Stimulated activated CD8-positive, alpha-beta memory T cell treated with anti-CD3 and anti-CD28 coated beads, Interleukin-15, amount 100 ng/mL, for 24 hours (primary cell): ENCODE data around the gene WASHC3.
"Not testable (repeated sequence)": the region's sequence is repeated elsewhere in the genome, so short reads cannot be mapped to it uniquely, and the experiment has no call there.

Source experiments
- DNase-seq: peaks from one replicate; pipeline ENCODE4 v3.0.0-alpha.2; 2020; ENCODE audit warnings: low read depth

Gene WASHC3, protein sequence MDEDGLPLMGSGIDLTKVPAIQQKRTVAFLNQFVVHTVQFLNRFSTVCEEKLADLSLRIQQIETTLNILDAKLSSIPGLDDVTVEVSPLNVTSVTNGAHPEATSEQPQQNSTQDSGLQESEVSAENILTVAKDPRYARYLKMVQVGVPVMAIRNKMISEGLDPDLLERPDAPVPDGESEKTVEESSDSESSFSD

GRCh38 chr12:102061560-102062418 is at the start of gene WASHC3:
WASHC3 (minus strand) TSS chr12:102061991; CDS start chr12:102061962, 29 bp downstream.
- peak; percentile 79 for DNase-seq

DNA sequence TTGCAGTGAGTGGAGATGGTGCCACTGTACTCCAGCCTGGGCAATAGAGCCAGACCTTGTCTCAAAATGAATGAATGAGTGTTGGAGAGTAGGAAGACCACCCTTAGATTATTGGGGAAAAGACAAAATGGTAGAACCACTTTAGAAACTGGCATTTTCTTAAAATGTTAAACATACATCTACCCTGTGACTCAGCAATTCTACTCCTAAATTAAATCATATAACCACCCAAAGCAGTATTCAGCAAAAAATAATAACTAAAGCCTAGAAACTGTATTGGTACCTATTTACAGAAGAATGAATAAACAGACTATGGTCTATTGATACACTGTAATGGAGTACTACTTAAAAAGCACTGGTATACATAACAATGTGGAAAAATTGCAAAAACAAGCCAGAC is 49.0 kb upstream of the WASHC3 start:
- no peak for DNase-seq

DNA sequence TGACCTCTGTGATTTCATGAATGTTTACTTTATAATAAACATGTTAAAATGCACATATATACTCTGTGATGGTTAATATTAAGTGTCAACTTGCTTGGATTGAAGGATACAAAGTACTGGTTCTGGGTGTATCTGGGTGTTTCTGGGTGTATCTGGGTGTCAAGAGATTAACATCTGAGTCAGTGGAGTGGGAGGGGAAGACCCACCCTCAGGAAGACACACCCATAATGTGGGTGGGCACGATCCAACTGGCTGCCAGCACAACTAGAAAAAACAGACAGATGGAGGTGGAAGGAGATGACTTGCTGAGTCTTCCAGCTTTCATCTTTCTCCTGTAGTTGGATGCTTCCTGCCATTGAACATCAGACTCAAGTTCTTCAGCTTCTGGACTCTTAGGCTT is 46.2 kb upstream of the WASHC3 start:
- DNase-seq, result no peak

DNA sequence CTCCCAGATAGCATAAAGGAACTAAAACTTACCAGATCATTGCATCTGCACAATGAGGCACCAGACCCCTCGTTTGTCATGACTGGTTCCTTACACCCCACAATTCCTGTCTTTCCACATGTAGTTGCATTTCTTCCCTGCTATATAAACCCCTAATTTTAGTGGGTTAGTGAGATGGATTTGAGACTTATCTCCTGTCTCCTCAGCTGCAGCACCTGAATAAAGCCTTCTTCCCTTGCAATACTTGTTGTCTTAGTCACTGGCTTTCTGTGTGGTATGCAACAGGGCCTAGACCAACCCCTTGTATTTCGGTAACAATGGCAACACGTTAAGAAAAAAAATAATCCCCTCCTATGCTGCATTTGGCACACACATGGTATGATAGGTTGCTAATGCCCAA is 45.1 kb upstream of the WASHC3 start:
- DNase-seq, result no peak

GRCh38 chr12:102096855-102097254 is 35.1 kb upstream of the WASHC3 start:
- no peak for DNase-seq

GRCh38 chr12:102095677-102096263 is 34.0 kb upstream of the WASHC3 start:
- DNase-seq, result no peak

- DNase-seq, result no peak
These were observed 31.5 kb upstream of the WASHC3 start for GRCh38 chr12:102093319-102093718.

GRCh38 chr12:102089228-102089835 is 27.5 kb upstream of the WASHC3 start:
- DNase-seq, result not testable (repeated sequence)

- DNase-seq, result no peak
These were observed 19.1 kb upstream of the WASHC3 start for GRCh38 chr12:102080842-102081241.

DNA sequence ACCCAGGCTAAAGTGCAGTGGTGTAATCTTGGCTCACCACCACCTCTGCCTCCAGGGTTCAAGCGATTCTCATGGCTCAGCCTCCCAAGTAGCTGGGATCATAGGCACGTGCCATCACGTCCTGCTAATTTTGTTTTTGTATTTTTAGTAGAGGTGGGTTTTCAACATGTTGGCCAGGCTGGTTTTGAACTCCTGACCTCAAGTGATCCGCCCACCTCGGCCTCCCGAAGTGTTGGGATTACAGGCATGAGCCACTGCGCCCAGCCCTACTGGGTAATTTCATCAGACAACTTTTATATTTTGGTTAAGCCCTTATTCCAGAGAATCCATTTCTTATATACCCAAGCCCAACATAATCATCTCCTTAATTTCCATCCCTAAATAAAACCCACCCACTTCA is 10.3 kb upstream of the WASHC3 start:
- DNase-seq, result not testable (repeated sequence)

- no peak for DNase-seq
These were observed 7.9 kb upstream of the WASHC3 start for GRCh38 chr12:102069707-102070106.

GRCh38 chr12:102067574-102068258 is 5.9 kb upstream of the WASHC3 start:
- no peak for DNase-seq

DNA sequence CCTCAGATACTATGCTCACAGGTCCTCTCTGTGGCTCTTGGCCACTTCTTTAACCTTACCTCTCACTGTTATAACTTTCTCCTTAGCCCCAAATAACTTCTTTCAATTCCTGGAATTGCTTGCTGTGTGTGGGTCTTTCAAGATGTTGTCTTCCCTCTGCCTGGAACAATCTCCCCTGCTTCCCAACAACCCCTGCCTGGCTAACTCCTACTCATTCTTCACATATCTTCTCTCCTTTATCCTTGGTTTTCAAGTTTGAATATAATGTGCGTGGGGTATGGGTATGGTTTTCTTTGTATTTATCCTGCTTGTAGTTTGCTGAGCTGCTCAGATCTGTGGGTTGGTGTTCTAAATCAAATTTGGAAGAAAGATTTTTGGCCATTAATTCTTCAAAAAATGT is 2.7 kb upstream of the WASHC3 start:
- no peak for DNase-seq

- no peak for DNase-seq
These were observed 1.3 kb upstream of the WASHC3 start for GRCh38 chr12:102063069-102063468.

DNA sequence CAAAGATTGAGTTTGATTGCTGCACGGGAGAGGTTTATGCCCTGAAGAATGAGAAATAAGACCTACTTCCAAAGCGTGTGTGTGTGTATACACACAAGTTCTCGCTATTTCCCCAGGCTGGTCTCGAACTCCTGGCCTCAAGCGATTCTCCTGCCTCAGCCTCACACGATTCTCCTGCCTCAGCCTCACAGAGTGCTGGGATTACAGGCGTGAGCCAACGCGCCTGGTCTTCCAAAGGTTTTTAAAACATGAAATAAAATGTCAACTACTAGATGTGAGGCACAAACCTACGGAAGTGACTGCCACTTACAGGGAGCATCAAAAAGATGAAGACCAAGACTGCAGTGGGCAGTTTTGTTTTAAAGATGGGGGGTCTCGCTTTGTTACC is 622 bp upstream of the WASHC3 start:
- DNase-seq, result no peak

GRCh38 chr12:102061096-102061559 is 663 bp downstream of the WASHC3 start:
- DNase-seq, result no peak

- DNase-seq, result no peak
These were observed 2.4 kb downstream of the WASHC3 start for GRCh38 chr12:102059343-102059742.

GRCh38 chr12:102054345-102054744 is 7.4 kb downstream of the WASHC3 start:
- DNase-seq, result no peak

- no peak for DNase-seq
These were observed 8.8 kb downstream of the WASHC3 start for GRCh38 chr12:102053062-102053349.

DNA sequence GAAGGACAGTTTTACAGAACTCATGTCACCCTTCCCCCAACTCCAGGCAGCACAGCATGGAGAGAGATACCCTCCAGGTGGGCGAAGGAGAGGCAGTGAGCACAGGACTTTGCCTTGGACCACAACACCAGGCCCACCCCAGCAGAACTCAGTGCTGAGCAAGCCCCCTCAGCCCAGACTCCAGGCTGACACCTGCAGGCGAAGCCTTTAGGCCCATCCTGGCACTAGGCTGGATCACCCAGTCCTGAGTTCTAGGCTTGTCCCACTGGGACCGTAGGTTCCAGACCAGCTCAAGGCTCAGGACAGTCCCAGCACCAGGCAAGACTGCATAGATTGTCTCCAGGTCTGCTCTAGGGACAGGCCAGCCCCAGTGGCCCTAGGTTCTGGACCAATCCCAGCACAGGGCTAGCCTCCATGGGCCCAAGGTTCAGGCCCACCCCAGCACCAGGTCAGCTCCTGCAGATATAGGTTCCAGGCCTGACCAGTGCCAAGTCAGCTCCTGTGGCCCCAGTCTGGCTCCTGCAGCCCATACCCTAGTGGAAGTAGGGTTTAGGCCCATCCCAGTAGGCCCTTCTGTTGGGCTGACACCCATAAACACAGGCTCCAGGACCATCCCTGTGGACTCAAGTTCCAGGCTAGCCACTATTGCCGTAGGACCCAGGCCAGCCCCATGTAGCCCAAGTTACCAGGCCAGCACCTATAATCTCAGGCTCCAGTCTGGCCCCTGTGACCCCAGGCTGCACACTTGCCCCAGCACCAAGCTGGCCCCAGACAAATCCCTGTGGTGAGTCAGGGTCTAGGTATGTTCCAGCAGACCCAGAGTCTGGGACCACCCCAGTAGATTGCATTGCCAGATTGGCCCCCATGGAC is 9.4 kb downstream of the WASHC3 start:
- no peak for DNase-seq

GRCh38 chr12:102051431-102051965 is 10.3 kb downstream of the WASHC3 start:
- no peak for DNase-seq
